Smooth muscle cell (in vitro differentiated cells): ENCODE data around the gene SIPA1L3. TPM values are rescaled to one million over a fixed set of nuclear protein-coding genes. Genes with fewer than 3 reads are reported as not detected.

Experiments
- DNase-seq: peaks from one replicate; lab custom pipeline; 2025; ENCODE audit not compliant: unreplicated experiment; lab: John Stamatoyannopoulos, UW
- H2AFZ ChIP-seq: fragments of 200-600 bp; sonication (generic); 2 replicates; pipeline ENCODE4 v1.6.0; 2016; ENCODE audit warnings: antibody characterized with exemption, low read depth, mild to moderate bottlenecking
- H3F3A ChIP-seq: fragments of 200-600 bp; sonication (generic); 2 replicates; pipeline ENCODE4 v1.6.0; 2017; ENCODE audit warnings: antibody characterized with exemption, low read depth
- H3K27ac ChIP-seq: fragments of 200-600 bp; sonication (generic); 2 replicates; pipeline ENCODE4 v1.5.1; 2016; ENCODE audit warnings: low read depth, mild to moderate bottlenecking
- H3K27me3 ChIP-seq: fragments of 200-600 bp; sonication (generic); 2 replicates; pipeline ENCODE4 v1.6.1; 2016; ENCODE audit warnings: low read depth, mild to moderate bottlenecking
- H3K36me3 ChIP-seq: fragments of 200-600 bp; sonication (generic); 2 replicates; pipeline ENCODE4 v1.5.1; 2016; ENCODE audit warnings: low read depth
- H3K4me1 ChIP-seq: fragments of 200-600 bp; sonication (generic); 2 replicates; pipeline ENCODE4 v1.5.1; 2016; ENCODE audit warnings: low read depth
- H3K4me2 ChIP-seq: fragments of 200-600 bp; sonication (generic); 2 replicates; pipeline ENCODE4 v1.6.0; 2016; ENCODE audit warnings: mild to moderate bottlenecking
- H3K4me3 ChIP-seq: fragments of 200-600 bp; sonication (generic); 2 replicates; pipeline ENCODE4 v1.5.1; 2016; ENCODE audit warnings: mild to moderate bottlenecking
- H3K79me2 ChIP-seq: fragments of 200-600 bp; sonication (generic); 2 replicates; pipeline ENCODE4 v1.6.0; 2016; ENCODE audit warnings: low read depth, mild to moderate bottlenecking
- H3K9ac ChIP-seq: fragments of 200-600 bp; sonication (generic); 2 replicates; pipeline ENCODE4 v1.6.0; 2016; ENCODE audit warnings: low read depth
- H3K9me3 ChIP-seq: fragments of 200-600 bp; sonication (generic); replicated peaks from 2 replicates; pipeline ENCODE4 v1.5.1; 2016; ENCODE audit warnings: low read depth
- H4K20me1 ChIP-seq: fragments of 200-600 bp; sonication (generic); 2 replicates; pipeline ENCODE4 v1.6.0; 2016; ENCODE audit warnings: low read depth
- CTCF ChIP-seq: fragments of 200-600 bp; sonication (generic); IDR thresholded peaks from 2 replicates; pipeline ENCODE4 v1.5.1; 2017; ENCODE audit warnings: borderline replicate concordance, mild to moderate bottlenecking, antibody characterized with exemption; ENCODE audit not compliant: insufficient read depth, poor library complexity, severe bottlenecking
- WGBS: methylation state at CpG from one replicate; pipeline ENCODE4 v1.1.7; 2016; ENCODE audit warnings: low lambda C conversion rate; 5-methylcytosine and 5-hydroxymethylcytosine counted together
- polyA plus RNA-seq: library from polyadenylated mRNA; unstranded; fragments of >200 nt; fragmentation: Nextera tagmentation; extraction: Ambion mirVana; gene quantifications from 2 replicates; pipeline ENCODE4 v1.2.1, GENCODE V29; 2016
- total RNA-seq: library from RNA; depleted of rRNA; stranded (reverse); fragments of >200 nt; gene quantifications from 2 replicates; pipeline ENCODE4 v1.2.3, GENCODE V29; 2014

SIPA1L3 gene
- total and polyA plus RNA-seq, 2 experiments from 2014 or later: 6.5 to 7.6 TPM

DNA sequence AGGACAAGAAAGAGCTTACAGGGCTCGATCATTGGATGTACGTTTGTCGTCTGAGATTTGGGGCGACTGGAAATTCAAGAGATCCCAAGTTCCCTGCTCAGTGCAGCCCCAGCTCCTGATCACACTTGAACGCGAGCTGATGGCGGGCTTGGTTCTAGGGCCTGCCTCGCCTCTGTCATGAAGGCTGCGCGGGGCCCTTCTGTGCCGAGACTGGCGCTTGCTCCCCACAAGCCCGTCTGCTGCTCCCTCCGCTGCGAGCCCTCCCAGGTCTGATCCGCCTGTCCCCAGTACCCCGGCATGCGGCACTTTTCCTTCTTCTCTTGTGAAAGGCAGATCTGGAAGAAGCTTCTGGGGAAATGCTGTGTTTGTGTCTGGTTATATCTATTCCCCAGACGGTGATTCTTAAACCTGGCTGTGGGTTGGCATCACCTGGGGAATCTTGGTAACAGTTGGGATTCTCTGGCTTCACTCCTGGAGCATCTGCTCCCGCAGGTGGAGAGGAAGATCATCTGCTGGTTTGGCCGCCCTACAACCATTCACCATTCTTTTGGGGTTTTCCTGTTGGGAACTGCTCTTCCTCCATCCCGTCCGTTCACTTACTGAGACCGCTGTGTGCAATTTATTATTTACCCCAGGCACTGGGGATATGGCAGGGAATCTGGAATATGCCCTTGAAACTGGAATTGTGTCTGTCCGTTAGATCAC lies 43.6 kb downstream of the SIPA1L3 start:
- H3K4me3 ChIP-seq: no peak overlapping the region
- no peak overlapping the region for H3K27ac ChIP-seq
- H3K9me3 ChIP-seq: no peaks in the 10 kb centered on the region
- no peaks in the 10 kb centered on the region for H3K36me3 ChIP-seq
- 95% methylated on average over 25 of the region's 25 CpGs for WGBS
- no peak overlapping the region for H3K9ac ChIP-seq
- peaks cover 3% of the 10 kb centered on the region for H3F3A ChIP-seq
- no peak overlapping the region for H2AFZ ChIP-seq
- peaks cover 16% of the 10 kb centered on the region for H3K4me1 ChIP-seq
- H4K20me1 ChIP-seq: peaks cover 38% of the 10 kb centered on the region
- no peaks in the 10 kb centered on the region for H3K27me3 ChIP-seq
- H3K79me2 ChIP-seq: peaks cover 10% of the 10 kb centered on the region
- no peak for DNase-seq
- no peak overlapping the region for H3K4me2 ChIP-seq
- no peak for TF ChIP-seq CTCF

DNA sequence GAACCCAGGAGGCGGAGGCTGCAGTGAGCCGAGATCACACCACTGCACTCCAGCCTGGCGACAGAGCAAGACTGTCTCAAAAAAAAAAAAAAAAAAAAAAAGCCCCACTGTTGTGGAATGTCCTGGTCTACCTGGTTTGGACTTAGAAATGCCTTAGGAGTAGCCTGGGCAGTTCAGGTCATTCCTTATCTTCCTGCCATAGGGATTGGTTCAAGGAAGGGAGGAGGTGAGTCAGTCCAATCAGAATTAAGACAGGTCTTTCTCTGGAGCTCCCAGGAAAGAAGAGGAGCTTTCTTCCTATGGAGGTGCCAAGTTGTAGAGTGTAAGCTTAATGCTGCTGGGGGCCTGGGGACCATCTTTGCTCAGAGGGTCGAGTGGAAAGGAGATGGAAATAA lies 44.8 kb downstream of the SIPA1L3 start:
- no peaks in the 10 kb centered on the region for H3K36me3 ChIP-seq
- peaks cover 2% of the 10 kb centered on the region for H3K79me2 ChIP-seq
- TF ChIP-seq CTCF: no peak

DNA sequence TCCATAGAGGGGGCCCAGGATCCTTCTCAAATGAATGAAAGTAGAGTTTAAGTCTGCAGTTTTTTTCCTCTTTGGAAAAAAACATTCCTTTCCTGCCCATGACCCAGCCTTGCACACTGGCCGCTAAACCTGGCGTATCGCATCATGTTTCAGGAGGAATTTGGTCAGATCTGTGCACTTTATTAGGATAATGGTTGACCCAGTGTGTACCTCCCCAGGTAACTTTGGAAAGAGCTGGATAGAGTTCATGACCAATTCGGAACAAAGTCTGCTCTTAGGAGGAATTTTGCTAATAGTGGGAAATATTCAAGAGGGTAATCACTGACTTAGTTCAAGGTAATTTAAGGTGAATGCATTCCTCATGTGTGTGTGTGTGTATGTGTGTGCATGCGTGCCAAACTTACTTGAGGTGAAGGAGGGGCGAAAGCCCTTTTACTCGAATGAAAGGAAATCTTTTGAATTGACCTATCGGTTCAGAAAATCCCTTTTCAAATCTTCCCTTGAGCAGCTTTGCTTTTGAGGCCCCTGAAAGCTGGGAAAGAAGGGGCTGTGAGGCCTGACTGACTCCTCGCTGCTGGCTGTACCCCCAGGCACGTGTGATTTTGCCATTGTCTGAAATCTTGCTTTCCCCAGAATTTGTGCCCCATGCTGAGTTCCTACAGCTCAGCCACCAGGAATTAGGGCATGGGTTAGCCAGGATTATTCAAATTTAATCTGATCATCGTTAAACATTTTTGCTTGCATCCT lies 46.3 kb downstream of the SIPA1L3 start:
- Histone ChIP-seq H3K4me3 (no peak overlapping the region), H3K27ac (no peak overlapping the region), H3K27me3 (no peaks in the 10 kb centered on the region), H3K36me3 (no peaks in the 10 kb centered on the region), H3K4me2 (no peak overlapping the region), H4K20me1 (peaks cover 53% of the 10 kb centered on the region), H3K9ac (no peak overlapping the region), H3K4me1 (peaks cover 16% of the 10 kb centered on the region), H3K9me3 (no peaks in the 10 kb centered on the region), H2AFZ (no peak overlapping the region), H3K79me2 (peaks cover 7% of the 10 kb centered on the region), H3F3A (peaks cover 3% of the 10 kb centered on the region)
- no peak for TF ChIP-seq CTCF
- DNase-seq: no peak
- 79% methylated on average over 11 of the region's 11 CpGs for WGBS

More for the DNA sequence above, 44.8 kb downstream of the SIPA1L3 start:
- DNase-seq: no peak
- H2AFZ ChIP-seq: no peak overlapping the region
- H3K27me3 ChIP-seq: no peaks in the 10 kb centered on the region
- H3K9me3 ChIP-seq: no peaks in the 10 kb centered on the region
- peaks cover 3% of the 10 kb centered on the region for H3F3A ChIP-seq
- H3K27ac ChIP-seq: no peak overlapping the region
- WGBS: 83% methylated on average over 4 of the region's 4 CpGs
- no peak overlapping the region for H3K9ac ChIP-seq
- H4K20me1 ChIP-seq: peaks cover 44% of the 10 kb centered on the region
- no peak overlapping the region for H3K4me2 ChIP-seq
- H3K4me3 ChIP-seq: no peak overlapping the region
- peaks cover 16% of the 10 kb centered on the region for H3K4me1 ChIP-seq

DNA sequence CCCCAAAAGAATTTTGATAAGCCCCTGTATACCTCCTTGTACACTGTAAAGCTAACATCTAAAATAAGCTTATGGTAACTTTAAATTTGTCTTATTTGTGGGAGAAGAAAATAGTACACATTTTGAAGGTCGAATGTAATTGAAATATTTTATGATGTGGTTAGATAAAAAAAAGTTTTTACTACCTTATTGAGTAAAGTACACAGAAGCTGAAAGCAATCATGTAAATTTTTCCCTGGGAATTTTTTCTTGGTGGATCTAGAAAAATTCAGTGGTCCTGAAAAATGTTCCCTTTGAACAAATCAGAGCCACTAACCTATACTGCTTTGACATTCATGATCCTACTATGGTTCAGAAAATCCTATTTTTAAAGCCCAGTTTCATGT lies 46.9 kb downstream of the SIPA1L3 start:
- no peaks in the 10 kb centered on the region for H3K36me3 ChIP-seq
- H3K27me3 ChIP-seq: no peaks in the 10 kb centered on the region
- no peak for TF ChIP-seq CTCF
- H3K4me2 ChIP-seq: no peak overlapping the region
- peaks cover 3% of the 10 kb centered on the region for H3F3A ChIP-seq
- H3K79me2 ChIP-seq: peaks cover 7% of the 10 kb centered on the region
- no peak overlapping the region for H3K27ac ChIP-seq
- no peak overlapping the region for H3K4me3 ChIP-seq
- DNase-seq: no peak
- peaks cover 53% of the 10 kb centered on the region for H4K20me1 ChIP-seq
- no peaks in the 10 kb centered on the region for H3K9me3 ChIP-seq
- no peak overlapping the region for H2AFZ ChIP-seq
- 64% methylated on average over 1 of the region's 1 CpG for WGBS
- H3K4me1 ChIP-seq: peaks cover 16% of the 10 kb centered on the region
- no peak overlapping the region for H3K9ac ChIP-seq
